ELF-1 (cell line): Measurements from ENCODE around the gene PSMG1.
A peak's percentile ranks its signal among the peaks of the same experiment; 100 is the strongest.
"Not testable (repeated sequence)": the region's sequence is repeated elsewhere in the genome, so short reads cannot be mapped to it uniquely, and the experiment has no call there.

ENCODE experiments used
- DNase-seq: peaks from one replicate; pipeline ENCODE4 v3.0.0-alpha.2; 2016; ENCODE audit warnings: low read depth, low spot score

Gene PSMG1

DNA sequence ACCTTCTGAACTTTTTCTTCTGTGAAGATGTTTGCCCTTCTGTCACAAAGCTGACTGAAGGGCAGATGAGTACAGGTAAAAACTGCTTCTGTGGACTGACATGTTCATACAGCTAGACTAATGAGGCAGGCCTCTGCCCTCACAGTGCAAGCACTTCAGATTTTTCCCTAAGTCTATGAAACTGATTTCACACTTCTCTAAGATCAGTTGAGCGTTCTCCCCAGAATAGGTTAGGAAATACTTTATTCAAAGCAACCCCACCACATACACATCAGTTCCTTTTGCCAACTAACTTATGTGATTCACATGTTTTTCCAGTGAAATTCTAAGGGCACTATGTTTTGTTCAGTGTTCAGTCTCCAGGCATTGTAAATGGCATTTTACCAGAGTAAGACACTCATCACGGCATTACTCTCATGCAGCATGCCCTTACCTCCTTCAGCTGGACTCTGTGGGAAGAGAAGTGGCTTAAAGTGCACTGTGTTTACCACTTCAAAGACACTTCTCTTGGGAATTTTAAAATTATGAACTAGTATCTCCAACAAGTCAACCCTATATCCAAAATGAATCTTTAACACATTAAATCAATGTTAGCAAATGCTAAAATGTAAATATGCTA, 5.4 kb upstream of the PSMG1 start:
- no peak for DNase-seq

- no peak for DNase-seq
These were observed 3.9 kb upstream of the PSMG1 start for GRCh38 chr21:39187141-39187540.

- DNase-seq: no peak
These were observed 3.4 kb upstream of the PSMG1 start for GRCh38 chr21:39186676-39187075.

- no peak for DNase-seq
These were observed 1.9 kb upstream of the PSMG1 start for GRCh38 chr21:39185157-39185556.

DNA sequence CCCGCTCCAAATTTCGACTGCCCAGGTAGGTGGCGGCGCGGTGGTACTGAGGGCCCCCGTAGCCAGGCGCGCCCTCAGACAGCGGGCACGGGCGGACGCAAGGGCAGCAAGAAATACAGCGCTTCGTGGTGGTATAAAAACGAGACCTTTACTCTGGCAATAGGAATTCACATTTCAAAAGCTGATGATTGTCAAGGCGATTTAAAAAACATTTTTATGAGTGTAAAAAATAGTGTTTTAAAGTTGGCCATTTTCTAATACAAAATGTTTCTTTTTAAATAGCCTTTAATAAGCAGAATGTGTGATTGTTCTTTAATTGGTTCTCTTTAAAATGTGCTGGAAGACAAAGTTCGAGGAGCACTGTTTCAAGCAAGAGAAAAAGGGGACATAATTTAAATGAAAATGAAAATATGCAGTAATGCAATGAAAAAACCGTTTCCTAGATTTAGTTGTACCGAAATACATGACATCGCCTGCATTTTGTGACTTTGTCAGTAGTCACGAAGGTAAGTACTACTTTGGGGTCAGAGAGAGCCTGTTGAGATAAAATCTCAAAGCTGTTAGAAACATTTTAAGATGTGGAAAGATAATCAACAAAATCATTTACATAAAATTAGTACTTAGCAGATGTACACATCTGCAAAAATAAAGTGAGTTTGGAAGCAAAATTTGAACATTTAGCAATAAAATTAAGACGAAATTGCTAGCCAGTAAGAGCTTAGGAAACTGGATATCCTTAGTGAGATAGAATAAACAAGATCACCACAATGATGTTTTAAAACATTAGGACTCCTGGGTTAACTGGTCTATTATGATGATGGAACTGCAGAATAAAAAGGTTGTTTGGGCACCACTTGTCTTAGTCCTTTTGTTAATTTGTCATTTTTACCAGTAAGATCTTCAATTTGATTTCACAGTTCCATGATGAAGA, 1.1 kb upstream of the PSMG1 start:
- no peak for DNase-seq

GRCh38 chr21:39182484-39183271, 573 bp downstream of the PSMG1 start:
- no peak for DNase-seq

DNA sequence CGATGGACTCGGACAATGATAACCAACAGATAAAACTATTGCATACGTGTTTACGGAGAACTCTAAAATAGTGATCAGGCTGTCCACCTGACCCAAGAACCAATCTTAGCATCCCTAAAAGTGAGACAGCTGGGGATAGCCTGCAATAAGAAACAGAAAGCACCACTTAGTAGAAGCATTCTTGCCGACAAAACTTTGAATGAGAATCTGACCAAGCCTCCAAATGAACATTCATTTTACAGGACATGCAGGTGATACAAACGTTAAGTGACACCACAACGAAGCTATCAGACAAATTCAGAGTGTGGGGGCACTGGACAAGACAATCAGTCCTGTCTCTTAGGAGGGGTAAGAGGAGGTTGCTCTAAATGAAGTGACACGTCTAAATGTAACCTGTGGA, 1.2 kb downstream of the PSMG1 start:
- no peak for DNase-seq

DNA sequence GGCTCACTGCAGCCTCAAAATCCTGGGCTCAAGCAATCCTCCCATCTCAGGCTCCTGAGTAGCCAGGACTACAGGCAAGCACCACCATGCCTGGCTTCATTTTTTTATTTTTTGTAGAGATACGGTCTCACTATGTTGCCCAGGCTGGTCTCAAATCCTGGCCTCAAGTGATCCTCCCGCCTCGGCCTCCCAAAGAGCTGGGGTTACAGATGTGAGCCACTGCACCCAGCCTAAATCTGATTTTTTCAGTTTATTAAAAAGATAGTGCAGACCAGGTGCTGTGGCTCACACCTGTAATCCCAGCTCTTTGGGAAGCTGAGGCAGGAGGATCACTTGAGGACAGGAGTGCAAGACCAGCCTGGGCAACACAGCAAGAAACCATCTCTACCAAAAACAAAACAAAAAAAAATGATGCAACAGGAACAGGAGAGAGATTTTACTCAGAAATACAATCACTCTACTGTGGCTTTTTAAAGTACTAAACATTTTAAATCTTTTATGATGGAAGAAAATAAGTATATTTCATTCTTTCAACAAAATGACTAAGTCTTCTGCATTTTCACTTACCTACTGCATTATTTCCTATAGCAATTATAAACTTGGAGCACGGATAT, 1.9 kb downstream of the PSMG1 start:
- no peak for DNase-seq

DNA sequence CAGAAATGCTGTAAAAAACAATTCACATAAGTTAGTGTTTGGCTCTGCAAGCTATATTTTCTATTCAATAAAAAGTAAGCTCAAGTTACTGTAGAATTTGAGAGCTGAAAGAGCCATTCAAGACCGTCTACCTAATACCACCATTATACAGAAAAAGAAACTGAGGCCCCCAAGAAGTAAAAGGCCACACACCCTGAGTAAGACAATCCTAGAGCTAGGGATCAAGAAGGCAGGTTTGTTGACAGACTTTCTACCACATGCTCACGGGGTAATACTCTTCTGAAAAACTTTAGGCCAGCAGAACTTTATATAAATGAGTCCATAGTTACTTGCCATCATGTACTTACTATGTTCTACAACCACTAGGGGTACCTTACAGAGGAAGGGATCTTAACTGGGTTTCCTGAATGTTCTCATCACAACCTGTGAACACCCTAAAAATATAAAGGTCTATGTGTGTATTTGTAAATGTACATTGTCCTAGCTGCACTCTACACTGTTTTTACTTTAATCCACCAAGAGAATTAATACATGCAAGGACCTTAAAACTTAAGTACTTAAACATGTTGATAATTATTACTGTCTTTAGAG, 2.7 kb downstream of the PSMG1 start:
- DNase-seq: no peak

GRCh38 chr21:39178421-39178820, 4.8 kb downstream of the PSMG1 start:
- no peak for DNase-seq

DNA sequence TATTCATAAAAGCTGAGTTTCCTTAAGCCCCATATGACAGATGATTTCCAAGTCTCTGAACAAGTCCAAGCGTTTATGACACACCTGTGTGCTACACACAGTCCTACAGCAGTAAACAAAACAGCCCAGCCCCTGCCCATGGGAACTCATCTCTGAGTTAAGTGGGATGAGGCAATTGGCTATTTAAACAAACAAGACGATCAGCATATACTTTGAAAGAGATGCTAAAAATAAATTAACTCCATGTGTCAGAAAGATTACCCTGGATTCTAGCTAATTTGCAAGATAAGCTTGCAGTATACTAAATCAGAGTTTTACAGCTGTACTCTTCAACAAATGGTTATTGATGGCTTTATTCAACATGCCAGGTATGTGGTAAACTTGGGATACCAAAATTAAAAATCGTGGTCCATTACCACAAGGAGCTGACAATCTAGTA, 7.0 kb downstream of the PSMG1 start:
- no peak for DNase-seq

GRCh38 chr21:39175665-39176064, 7.6 kb downstream of the PSMG1 start:
- DNase-seq: no peak

DNA sequence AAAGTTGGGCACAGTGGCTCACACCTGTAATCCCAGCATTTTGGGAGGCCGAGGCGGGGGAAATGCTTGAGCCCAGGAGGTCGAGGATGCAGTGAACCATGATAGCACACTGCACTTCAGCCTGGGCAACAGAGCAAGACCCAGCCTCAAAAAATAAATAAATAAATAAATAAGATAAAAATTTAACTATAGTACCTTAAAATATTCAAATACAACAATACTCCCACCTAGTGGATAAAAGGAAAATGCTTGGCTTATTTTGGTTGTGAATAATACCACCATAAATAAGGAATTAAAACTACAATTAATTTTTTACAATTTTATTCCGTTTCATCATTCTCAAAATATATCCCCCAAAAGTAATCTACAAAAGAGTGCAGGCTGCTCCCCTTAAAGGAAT, 8.1 kb downstream of the PSMG1 start:
- no peak for DNase-seq

GRCh38 chr21:39173716-39174680, 9.3 kb downstream of the PSMG1 start:
- no peak for DNase-seq

- DNase-seq: no peak
These were observed 13.3 kb downstream of the PSMG1 start for GRCh38 chr21:39169906-39170305.

DNA sequence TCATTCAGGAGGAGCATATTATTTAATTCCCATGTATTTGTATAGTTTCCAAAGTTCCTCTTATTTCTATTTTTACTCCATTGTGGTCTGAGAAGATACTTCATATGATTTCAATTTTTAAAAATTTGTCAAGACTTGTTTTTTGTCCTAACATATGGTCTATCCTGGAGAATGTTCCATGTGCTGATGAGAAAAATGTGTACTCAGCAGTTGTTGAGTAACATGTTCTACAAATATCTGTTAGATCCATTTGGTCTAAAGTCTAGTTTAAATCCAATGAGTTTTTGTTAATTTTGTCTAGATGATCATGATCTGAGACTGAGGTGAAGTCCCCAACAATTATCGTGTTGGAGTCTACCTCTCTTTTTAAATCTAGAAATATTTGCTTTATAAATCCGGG, 14.5 kb downstream of the PSMG1 start:
- DNase-seq: no peak

DNA sequence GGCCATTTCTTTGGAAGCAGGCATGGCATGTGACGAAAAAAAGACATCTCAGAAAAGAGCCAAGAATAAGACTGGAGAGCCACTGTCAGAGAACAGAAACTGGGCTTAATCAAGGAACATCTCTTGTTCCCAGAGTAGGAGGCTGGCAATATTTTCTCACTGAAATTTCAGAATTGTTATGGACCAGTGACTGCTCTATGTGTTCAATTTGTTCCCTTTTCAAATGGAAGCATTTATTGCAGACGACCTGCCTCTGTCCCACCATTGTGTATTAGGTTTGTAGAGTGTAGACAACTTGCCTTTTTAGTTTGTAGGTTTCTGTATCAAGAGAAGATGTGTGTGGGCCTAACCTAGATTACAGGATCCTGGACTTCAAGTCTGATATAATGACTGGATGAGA, 18.7 kb downstream of the PSMG1 start:
- no peak for DNase-seq

DNA sequence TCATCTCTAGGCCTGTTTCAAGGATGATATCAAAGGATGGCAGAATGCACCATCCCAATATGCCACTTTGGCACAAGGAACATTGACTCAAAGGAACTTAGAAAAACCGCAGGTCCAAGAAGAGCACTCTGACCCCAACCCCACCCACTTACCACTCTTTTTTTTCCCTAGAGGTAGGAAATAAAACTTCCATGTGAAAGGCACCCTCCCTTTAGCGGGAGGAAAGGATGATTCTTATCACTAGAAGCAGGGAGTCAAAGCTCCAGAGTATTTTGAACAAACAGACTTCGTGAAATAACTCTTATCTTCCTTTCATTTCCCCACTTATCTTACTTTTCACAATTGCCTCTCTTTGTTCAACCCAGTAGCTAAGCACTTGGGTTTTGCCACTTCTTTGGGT, 22.2 kb downstream of the PSMG1 start:
- DNase-seq: peak; percentile 14

- no peak for DNase-seq
These were observed 23.7 kb downstream of the PSMG1 start for GRCh38 chr21:39159342-39160063.

DNA sequence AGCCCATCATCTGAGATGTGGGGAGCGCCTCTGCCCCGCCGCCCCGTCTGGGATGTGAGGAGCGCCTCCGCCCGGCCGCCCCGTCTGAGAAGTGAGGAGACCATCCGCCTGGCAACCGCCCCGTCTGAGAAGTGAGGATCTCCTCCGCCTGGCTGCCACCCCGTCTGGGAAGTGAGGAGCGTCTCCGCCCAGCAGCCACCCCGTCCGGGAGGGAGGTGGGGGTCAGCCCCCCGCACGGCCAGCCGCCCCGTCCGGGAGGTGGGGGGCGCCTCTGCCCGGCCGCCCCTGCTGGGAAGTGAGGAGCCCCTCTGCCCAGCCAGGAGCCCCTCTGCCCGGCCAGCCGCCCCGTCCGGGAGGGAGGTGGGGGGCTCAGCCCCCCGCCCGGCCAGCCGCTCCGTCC, 26.0 kb downstream of the PSMG1 start:
- DNase-seq: not testable (repeated sequence)
